HG02623 (cell line): ENCODE results near the gene TTLL1.
A peak's percentile ranks its signal among the peaks of the same experiment; 100 is the strongest.

ENCODE experiments used
- ATAC-seq: cut with Tn5 transposase; IDR thresholded peaks from one replicate; pipeline ENCODE4 v1.9.1; 2021; ENCODE audit warnings: moderate library complexity; ENCODE audit not compliant: unreplicated experiment

TTLL1 gene

DNA sequence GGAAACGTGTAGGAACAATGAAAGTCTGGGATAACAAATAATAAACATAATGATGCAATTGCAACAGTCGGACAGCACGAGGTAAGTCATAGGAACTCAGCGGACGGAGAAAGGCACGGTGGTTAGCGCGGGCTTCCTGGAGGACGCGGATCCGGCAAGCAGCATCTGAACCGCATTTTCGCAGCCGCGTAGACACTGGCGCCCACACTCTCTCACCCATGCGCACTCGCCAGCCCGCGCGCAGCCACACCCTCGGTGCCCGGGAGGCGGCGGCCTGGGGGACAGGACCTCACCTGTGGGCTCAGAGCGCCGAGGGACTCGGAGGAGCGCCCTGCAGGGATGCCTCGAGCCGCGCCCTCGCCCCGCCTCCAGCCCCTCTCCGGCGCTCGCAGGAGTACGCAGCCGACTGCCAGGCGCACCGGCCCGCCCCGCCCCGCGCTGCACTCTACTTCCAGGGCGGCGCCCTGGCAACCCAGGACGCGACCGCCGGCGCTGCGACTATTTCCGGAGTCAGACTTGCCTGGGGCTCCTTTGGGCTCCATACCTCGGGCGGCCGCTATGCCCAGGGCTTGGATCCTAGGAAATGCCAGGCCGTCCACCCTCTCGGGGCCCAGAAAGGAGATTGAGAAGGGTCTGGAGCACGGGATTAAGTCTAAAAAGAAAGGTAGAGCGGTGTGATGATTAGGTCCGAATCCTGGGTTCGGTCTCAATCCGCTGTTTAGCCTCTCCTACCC lies at the start of gene TTLL1:
Gene TTLL1 (minus strand): TSS at position 408 of the 734 bp plus-strand sequence. CDS start 13,805 bp downstream, outside the sequence.
- peak; percentile 78 for ATAC-seq

DNA sequence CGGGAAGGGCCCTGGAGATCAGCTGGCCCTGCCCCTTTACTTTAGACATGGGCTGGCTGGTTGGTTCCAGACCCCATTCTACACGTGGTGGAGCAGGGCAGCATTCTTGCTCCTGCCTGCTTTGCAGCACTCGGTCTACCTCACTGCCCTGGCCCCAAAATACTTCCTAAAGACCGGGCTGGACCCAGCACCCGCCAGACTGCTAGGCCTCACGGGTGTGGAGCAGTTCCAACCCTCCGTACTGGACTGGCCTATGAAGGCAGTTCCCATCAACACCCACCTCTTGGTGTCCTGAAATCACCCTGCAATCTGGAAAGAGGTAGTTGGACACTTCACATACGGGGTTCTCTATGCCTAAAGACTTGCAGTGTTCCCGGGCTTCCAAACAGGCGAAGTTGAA lies 47.6 kb upstream of the TTLL1 start:
- no peak for ATAC-seq

DNA sequence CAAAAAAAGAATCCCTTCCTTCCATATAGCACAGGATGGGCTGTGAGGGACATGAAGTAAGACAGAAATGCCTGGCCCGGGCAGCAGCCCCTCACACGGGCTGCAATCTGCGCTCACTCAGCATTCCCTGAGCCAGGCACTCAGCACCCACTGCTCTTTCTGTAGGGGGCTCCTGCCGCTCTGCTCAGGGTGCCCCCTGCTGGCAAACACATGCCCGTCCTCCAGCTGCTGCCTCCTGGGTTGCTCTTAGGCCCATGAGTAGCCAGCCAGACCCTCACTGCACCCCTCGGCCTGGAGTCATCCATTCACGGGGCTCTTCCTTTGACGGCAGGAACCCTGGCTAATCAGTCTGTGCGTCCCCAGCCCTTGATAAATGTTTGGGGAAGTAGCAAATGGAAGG lies 47.1 kb upstream of the TTLL1 start:
- ATAC-seq, result no peak

DNA sequence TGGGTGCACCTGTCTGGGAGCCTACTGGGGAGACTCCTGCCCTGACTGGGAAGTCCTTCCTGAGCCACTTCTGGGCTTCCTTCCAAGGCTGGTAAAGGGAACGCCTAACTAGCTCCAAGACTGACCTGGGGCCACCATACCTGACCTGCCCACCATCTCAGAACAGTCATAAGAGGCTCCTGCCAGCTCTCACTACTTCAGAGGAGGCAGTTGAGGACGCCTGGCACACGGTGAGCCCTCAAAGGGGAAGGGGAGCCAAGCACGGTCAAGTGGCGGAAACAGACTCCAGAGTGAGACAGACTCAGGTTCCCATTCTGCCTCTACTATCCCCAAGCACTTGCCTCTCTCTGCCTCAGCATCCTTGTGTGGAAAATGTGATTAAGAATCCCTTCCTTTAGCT lies 46.4 kb upstream of the TTLL1 start:
- no peak for ATAC-seq

DNA sequence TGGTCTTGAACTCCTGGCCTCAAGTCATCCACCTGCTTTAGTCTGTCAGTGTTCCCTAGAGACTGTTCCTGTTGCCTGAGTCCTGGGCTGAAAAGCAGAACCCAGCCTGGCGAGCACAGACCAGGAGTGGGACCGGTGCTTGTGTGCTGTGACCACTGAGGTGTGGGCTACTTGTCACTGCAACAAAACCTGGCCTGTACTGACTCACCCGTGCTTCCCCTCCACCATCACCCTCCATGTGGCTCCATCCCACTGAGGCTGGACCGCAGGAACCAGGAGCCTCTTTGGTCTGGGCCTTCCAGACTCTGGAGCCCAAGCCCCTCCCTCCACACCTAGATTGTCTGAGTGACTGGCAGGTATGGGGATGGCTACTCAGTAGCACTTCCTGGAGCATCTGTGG lies 45.4 kb upstream of the TTLL1 start:
- ATAC-seq, result no peak

DNA sequence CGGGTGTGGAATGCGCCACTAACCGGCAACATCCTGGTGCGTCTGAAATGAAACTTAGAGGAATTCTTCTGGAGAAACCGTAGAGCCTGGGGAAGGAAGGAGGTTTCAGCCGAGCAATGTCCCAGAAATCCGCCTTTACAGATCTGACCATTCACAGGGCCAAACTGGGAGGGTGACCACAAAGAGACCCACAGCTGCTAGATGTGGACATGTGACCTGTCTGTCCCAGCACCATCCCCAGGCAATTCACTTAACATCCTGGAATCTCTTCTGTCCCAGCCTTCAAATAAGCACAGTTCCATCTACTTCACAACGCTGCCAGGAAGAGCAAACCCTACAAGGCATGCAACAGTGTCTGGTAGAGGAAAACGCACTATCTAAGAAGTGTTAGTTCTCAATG lies 44.2 kb upstream of the TTLL1 start:
- no peak for ATAC-seq

DNA sequence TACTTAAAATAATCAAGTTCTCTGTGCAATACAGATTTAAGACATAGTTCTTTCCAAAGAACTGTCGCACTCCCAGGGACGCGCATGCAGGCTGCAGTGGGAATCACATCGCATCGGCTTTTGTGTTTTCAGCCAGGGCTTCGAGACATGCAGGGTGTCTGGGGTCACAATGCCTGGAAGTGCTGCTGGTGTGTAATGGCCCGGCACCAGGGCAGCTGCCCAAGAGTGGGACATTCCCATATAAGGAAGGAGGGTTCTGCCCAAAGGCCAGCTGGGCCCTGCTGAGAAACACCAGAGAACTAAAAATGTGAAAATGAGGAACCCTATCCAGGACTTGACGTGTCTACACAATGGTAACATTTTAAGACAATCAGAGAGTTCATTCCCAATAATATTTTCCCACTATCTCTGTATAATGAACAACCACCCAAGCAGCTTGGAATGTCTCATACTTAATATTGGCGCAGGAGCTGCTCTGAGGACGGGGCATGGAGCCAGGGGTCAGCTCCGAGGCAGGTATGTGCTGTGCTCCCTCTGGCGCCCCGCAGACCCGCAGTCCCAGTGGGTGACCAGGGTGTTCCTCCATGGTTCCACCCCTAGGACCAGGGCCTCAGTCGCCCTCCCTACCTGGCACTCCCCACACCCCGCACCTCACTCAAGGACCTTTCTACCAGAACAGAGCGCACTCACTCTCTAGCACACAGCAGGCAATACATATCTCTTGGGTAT lies 42.7 kb upstream of the TTLL1 start:
- no peak for ATAC-seq

DNA sequence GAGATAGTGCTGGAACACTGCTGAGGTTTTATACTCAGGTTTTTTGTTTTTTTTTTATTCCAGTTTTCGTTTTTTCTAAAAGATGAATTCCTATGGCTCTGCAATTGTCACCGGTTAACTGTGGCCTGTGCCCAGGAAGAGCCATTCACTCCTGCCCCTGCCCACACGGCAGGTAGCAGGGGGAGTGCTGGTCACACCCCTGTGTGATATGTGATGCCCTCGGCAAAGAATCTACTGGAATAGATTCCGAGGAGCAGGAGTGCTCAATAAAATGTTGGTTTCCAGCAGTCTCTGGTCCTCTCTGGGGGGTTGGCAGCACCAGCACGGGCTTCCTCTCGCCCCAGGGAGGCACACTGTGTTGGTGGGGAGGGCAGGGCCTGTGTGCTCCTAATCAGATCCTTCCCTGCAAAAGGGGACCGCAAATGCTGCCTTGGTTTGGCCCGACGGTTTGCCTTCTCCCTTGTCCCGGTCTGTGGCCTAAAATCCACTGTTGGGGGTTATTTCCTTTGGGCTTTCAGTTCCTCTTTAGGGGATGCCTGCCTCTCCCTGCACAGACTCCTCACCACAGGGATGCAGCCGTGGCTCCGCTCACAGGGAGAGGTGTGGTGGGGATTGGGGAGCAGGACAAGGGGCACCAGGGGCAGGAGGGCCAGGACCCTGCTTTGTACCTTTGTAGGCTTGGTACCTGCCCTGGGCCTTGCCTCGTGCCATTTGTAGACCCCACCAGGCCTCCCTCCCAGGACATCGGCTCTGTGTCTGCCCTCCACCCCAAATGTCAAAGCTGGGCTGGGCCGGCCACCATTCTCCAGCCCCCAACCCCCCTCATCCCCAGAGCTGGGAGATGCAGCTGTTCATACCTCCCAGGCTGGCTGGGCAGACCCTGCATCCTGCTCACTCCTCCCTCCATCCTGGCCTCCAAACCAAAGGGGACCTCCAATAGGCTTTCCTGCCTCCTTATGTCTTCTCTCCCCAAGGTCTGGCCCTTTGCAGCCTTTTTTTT lies 40.5 kb upstream of the TTLL1 start:
- no peak for ATAC-seq

DNA sequence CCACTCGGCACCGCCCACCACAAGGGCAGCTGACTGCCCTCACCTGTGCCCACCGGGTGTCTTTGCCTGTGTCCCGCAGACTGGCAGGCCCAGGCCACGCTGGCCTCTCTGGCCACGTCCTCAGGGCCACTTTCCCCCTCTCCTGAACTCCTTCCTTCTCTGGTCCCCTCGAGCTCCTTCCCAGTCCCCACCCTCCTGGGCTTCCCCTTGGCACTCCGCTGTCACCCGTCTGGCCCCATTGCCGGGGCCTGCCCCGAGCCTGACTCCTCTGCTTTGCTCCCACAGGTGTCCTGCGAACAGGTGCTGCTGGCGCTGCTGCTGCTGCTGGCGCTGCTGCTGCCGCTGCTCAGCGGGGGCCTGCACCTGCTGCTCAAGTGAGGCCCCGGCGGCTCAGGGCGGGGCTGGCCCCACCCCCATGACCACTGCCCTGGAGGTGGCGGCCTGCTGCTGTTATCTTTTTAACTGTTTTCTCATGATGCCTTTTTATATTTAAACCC lies 39.8 kb upstream of the TTLL1 start:
- ATAC-seq, result no peak

DNA sequence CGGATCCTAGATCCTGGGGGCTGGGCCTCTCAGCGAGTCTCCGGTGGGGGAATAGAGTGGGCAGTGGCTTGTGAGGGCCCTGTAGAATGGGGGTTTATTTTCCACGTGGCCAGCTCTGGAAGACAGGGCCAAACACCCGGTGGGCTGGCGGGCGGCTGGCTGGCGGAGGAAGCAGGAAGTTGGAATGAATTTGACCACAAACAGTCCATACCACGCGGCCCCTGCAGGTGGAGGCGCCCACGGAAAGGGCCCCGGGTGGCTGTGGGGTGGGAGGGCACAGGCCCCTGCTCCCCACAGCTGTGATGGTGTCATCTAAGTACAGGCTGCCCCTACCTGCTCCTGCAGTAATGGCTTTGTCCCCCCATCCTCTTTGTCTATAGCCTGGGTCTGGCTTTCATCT lies 38.9 kb upstream of the TTLL1 start:
- ATAC-seq, result no peak

DNA sequence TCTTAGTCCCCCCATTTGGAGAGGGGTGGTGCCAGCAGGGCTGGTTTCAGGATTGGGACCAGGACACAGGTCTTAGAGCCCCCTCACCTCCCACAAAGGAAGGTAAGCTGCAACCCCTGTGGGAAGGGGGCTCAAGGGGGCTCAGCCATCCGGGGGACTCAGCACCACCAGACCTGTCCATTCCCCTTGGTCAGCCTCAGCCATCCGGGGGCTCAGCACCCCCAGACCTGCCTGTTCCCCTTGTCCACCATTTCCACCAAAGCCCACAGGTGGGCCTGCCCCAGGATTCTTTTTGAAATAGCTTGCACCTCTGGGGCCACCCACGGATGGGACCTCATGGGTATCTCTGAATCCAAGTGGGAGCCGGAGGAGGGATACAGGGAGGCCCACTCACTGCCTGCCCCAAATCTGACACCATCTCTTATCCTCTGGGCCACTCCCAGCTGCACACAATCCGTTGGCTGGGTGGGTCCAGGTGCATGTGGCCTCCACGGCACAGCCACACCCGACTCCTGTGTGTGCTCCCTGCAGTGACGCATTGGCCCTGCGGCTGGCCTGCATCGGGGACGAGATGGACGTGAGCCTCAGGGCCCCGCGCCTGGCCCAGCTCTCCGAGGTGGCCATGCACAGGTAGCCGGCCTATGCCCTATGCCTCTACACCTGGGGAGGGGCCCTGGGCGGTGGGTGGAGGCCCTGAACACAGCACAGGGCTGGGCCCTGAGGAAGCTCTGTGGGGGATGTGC lies 38.1 kb upstream of the TTLL1 start:
- ATAC-seq, result no peak

DNA sequence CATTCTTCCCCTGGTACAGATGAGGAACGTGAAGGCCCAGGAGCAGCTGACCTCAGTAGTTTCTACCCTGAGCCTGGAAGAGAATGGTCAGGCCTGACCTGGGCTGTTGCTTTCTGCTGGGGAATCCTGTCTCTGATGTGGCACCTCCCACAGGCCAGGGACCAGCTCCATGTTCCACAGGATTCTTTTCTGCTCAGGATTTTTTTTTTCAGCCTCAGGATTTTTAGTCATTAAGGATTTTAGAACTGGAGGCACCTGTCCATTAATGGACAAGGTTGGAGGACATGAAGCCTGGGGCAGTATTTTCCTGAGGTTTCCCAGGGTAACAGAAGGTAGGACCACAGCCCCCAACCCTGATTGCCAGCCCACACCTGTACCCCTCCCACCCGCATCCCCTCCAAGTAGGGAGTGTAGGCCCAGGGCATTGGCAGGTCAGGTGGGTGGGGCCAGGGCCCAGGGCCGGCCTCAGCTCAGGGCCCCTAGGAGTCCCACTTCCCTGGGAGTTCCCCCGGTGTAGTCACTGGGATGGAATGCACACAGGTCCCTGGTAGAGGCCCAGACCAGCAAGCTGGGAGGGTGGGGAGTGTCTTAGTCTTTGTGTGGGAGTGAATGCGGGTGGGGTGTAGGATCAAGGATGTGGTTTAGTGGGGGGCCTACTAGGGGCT lies 37.4 kb upstream of the TTLL1 start:
- ATAC-seq, result no peak

DNA sequence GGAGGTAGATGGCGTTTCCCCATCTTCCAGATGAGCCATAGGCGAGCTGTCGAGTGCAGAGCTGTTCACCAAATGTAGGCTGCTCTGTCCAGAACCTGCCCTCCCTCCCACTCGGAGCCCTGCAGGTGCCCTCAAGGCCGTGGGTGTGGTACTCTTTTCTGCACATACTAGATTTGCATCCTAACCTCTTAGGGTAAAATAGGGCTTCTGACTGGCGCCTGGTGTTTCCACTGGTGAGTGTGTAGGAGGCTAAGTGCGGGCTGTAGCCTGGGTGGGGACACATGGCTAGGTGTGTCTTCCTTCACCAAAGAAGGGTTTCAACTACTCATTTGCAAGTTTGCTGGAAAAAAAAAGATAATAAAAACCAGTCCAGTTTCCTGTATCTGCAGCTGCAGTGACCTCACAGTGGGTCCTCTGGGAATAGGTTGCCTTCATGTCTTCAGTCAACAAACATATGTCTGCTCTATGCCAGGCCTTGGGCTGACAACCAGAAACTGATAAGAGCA lies 29.8 kb upstream of the TTLL1 start:
- peak; percentile 77 for ATAC-seq

DNA sequence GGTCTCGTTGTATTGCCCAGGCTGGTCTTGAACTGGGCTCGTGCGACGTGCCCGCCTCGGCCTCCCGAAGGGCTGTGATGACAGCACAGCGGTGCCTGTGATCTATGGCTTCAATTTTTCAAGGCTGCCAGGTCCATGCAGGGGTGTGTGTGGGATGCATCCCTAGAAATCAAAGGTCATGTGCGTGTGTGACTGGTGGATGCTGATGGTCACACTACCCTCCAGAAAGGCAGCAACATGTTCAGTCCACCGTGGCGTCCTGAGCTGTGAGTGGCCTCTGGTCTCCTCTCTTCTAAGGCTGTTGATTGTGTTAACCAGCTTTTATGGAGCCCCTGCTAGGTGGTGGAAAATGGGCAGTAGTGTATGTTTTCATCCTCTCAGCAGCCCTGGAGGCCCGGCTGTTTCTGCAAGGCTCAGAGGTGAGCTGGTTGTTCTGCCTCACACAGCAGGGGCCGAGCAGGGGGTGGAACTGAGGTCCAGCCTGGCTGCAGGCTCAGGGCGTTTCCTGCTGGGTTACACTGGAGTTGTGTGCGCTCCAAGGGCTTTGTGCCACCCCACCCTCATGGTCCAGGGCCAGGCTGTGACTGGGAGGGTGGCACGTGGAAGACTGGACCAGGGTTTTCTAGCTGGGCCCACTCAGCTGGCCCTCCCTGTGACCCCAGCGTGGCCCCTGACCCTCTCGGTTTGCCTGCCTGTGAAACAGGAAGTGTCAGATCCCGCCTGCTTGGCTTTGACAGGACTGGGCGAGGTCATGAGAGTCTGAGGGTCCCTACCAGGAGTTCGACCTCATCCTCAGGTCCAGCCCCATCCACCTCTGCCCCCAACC lies 29.0 kb upstream of the TTLL1 start:
- ATAC-seq, result peak; percentile 10

DNA sequence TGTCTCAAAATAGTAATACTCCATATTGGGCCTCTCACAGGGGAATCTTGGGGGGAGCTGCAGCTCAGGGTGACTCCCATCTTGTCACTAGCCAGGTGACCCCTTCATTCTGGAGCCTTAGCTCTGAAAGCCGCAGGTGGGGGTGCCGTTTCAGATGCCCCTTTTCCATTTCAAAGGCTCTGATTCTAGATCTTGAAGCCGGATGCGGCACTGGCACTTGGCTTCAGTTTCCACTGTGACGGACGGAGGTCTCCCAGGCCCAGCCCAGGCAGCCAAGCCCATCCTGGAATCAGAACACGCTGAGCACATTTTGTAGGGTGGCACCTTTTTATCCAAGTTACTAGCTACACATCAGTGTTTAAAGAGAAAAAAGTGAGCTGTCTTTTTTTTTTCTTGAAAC lies 27.7 kb upstream of the TTLL1 start:
- ATAC-seq, result no peak

DNA sequence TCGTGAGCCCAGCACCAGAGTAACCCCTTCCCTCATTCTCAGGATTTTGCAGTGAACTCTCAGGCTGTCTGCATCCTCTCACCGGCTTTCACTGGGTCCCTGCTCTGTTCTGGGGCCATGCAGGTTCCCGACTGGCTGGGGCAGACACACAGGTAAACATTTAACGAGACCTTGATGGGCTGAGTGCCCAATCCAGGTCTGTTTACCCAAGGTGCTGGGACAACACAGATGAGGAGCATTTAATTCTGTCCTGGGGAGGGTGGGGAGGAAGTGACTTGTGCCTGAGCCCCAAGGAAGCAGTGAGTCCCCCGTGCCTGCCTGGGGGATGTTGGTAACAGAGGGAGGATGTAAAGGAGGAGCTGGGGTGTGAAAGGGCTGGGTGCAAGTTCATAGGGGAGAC lies 25.8 kb upstream of the TTLL1 start:
- ATAC-seq, result no peak

DNA sequence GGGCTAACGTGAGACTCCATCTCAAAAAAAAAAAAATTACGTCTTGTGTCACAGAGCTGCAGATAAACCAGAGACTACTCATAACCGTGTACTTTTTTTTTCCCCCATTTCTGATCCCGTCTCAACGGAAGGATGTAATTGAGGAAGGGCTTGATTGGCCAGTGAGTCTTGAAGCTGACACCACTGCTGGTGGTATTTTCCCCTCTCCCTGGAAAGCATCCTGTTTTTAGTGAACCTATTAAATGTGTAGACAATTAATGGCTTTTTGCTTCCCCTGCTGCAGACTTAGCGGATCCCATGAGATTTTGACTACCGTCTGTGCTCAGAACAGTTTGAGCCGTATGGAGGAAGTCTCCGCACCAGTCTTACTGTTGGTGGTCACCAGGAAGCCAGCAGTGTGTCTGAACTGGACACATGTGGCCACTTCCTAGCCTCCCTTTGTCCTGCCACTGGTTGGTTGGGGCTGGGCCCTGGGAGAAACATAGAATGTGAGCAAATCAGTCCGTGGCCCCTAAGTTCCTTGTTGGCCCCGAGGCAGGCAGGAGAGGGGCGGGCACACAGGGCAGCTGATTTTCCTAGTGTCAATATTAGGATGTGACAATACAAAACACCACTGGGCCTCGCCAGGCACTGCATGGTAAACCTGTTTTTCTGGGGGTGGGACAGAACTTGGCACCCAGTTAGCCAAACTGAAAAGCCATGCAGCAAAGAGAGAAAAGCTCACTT lies 24.5 kb upstream of the TTLL1 start:
- ATAC-seq, result no peak

DNA sequence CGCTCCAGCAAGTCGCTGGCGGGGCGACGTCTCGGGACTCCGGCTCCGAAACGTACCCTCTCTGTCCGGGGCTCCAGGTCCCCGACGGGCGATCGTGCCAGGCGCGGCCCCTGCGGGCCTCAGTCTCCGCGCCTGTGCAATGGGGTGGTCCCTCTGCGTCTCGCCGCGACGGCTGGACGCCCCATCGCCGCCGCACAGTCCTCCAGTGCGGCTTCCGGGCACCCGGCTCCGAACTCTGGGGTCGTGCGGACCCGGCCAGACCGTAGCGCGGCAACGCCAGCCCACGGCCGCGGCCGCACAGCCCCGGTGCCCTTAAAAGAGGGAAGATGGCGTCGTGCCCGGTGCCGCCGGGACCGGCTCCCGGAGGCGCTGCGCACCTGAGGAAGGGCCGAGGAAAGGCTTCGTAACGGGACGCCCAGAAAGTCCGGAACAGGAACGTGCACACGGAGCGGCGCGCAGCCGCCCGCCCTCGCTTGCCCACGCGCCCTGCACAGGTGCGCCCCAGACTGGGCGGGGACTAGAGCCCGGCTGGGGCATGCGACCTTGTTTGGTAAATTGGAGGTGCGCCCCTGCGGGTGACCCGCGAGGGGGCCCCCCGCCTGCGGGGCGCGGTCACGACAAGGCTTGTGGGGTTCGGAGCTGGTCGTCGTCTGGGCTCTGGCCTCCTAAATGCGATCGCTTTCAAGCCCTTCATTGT lies 21.9 kb upstream of the TTLL1 start:
- peak; percentile 50 for ATAC-seq
